Transverse colon (tissue), 4 donors: ENCODE data around the gene PRR7. TPM values are rescaled to one million over a fixed set of nuclear protein-coding genes. Genes with fewer than 3 reads are reported as not detected.

Source experiments
- DNase-seq: peaks from one replicate; pipeline ENCODE4 v3.0.0-alpha.2; 2019
- H3K27ac ChIP-seq, 4 donors: fragments of 200-600 bp; sonication (generic); 2 replicates each; pipeline ENCODE4 v1.5.1; 2016 to 2018; ENCODE audit warnings: inconsistent platforms in 4 of 4
- H3K27me3 ChIP-seq: fragments of 200-600 bp; sonication (generic); 2 replicates; pipeline ENCODE4 v1.5.1; 2017; ENCODE audit warnings: inconsistent platforms
- H3K36me3 ChIP-seq, 4 donors: fragments of 200-600 bp; sonication (generic); 2 replicates each; pipeline ENCODE4 v1.5.1; 2017 to 2019; ENCODE audit warnings: inconsistent platforms in 4 of 4
- H3K4me1 ChIP-seq, 4 donors: fragments of 200-600 bp; sonication (generic); 2 replicates each; pipeline ENCODE4 v1.5.1; 2017 to 2020; ENCODE audit warnings: inconsistent platforms in 4 of 4
- H3K4me3 ChIP-seq, 4 donors: fragments of 200-600 bp; sonication (generic); 1 replicate in 1 of 4; 2 replicates in 3 of 4; pipeline versions ENCODE4 v1.5.1 to v1.6.1; 2017 to 2019; ENCODE audit warnings: inconsistent platforms in 4 of 4
- H3K9me3 ChIP-seq, 2 donors: fragments of 200-600 bp; sonication (generic); 2 replicates each; pipeline ENCODE4 v1.5.1; 2017 to 2019; ENCODE audit warnings: inconsistent platforms in 2 of 2
- CTCF ChIP-seq, 5 experiments: fragments of 200-600 bp in 3 of 5; fragments of 450-650 bp in 2 of 5; sonication (generic) in 3 of 5; IDR thresholded peaks; 1 replicate in 2 of 5; 2 replicates in 3 of 5; pipeline ENCODE4 v1.5.1; 2016 to 2017; ENCODE audit warnings: antibody characterized with exemption in 5 of 5, inconsistent platforms in 3 of 5, mild to moderate bottlenecking in 2 of 5, moderate library complexity in 1 of 5
- EP300 ChIP-seq: sonication (generic); formaldehyde crosslinking; IDR thresholded peaks from one replicate; pipeline ENCODE4 v1.6.1; 2017; ENCODE audit warnings: antibody characterized with exemption, low read depth
- POLR2A ChIP-seq: fragments of 450-650 bp; IDR thresholded peaks from one replicate; pipeline ENCODE4 v1.6.1; 2016; ENCODE audit warnings: antibody characterized with exemption, mild to moderate bottlenecking, moderate library complexity
- POLR2AphosphoS5 ChIP-seq, 3 donors: sonication (generic); formaldehyde crosslinking; IDR thresholded peaks; one replicate each; pipeline ENCODE4 v1.6.1; 2016; ENCODE audit warnings: antibody characterized with exemption in 3 of 3
- WGBS, 2 donors: methylation state at CpG; one replicate each; pipeline ENCODE4 v1.1.5; 2018; ENCODE audit warnings: low coverage in 1 of 2; 5-methylcytosine and 5-hydroxymethylcytosine counted together
- in situ Hi-C, 4 donors: fragments of 200-750 bp; cut with MboI; loops; one replicate each; pipeline versions ENCODE4 v1.15.0 to v1.15.1; 2017; ENCODE audit warnings: low sequenced_read_pairs in 3 of 4, low pct_ligation_motif_present in 1 of 4, low pct_unique_long_range_greater_than_20kb in 1 of 4
- intact Hi-C: fragments of 100-400 bp; cut with DNase I; formaldehyde crosslinking; loops from one replicate; pipeline ENCODE4 v1.15.1; 2023; ENCODE audit warnings: low total_unique reads
- total RNA-seq, 4 donors: library from RNA; depleted of rRNA; stranded (reverse); fragments of >200 nt; gene quantifications; one replicate each; pipeline ENCODE4 v1.1.0, GENCODE V29; 2016

PRR7 gene
- total RNA-seq = 1 to 10 TPM in 3 of 4 donors, not detected in 1; 2.1 to 5.0 (median 2.5) TPM

GRCh38 chr5:177446200-177447065, at the start of gene PRR7:
TSS of gene PRR7 (plus strand) at chr5:177446814. CDS start at chr5:177455068, 8,254 bp downstream.
- Histone ChIP-seq H3K27me3 (peaks cover 23% of the 10 kb centered on the region), H3K9me3 (no peaks in the 10 kb centered on the region), H3K27ac (peak within 1 kb of the TSS in 3 of 4 donors; percentile 51 to 56 (median 53)), H3K36me3 (peaks cover 0 to 3% (median under 1%) of the 10 kb centered on the region in 4 donors), H3K4me3 (peak within 1 kb of the TSS; percentile 35 to 56 (median 48)), H3K4me1 (peaks cover 18 to 22% (median 20%) of the 10 kb centered on the region in 4 donors)
- TF ChIP-seq POLR2AphosphoS5 (IDR thresholded peaks at IDR 0.05) (peak in 2 of 3 donors; percentile 27 to 54), EP300 (no peak), POLR2A (peak; percentile 40), CTCF (IDR thresholded peaks at IDR 0.05) (no peak)
- intact Hi-C loops = loop anchor here (2.0 kb wide), 1 partner anchor 44 kb away; no protein-coding TSS in a partner anchor
- DNase-seq = peak; percentile 67
- in situ Hi-C loops = loop anchor here in 2 of 4 donors (5.0 to 10.0 kb wide), 2 partner anchors 52 to 54 kb away; no protein-coding TSS in a partner anchor
- 1% methylated on average over 57 of the region's 89 CpGs; no CpG with 5 or more reads in 1 of the 2 donors for WGBS, 2 donors

- no peaks in the 10 kb centered on the region for H3K36me3 ChIP-seq
- intact Hi-C loops = no loop called here
- DNase-seq = no peak
- peaks cover 5 to 22% (median 22%) of the 10 kb centered on the region in 4 donors for H3K4me1 ChIP-seq
- H3K4me3 ChIP-seq = no peak overlapping the region
- no peak for TF ChIP-seq EP300
- TF ChIP-seq POLR2A = no peak
- H3K27me3 ChIP-seq = peaks cover 38% of the 10 kb centered on the region
- WGBS, 2 donors = 80 to 85% methylated on average over 1 to 16 of the region's 16 CpGs
- H3K27ac ChIP-seq = no peak overlapping the region
- in situ Hi-C loops = loop anchor here in 3 of 4 donors (10.0 to 25.0 kb wide), 3 partner anchors 47 to 114 kb away; partner anchors contain the start of genes DOK3 (in 2 of the 3), DDX41 (in 1 of the 3) and PRR7 (in 1 of the 3)
- H3K9me3 ChIP-seq = no peaks in the 10 kb centered on the region
Observed at GRCh38 chr5:177397875-177398390, 48.7 kb upstream of the PRR7 start.

- Histone ChIP-seq H3K27me3 (peaks cover 48% of the 10 kb centered on the region), H3K4me3 (no peak within 1 kb of the TSS), H3K4me1 (peaks cover 20 to 45% (median 42%) of the 10 kb centered on the region in 4 donors), H3K27ac (peak within 1 kb of the TSS in 3 of 4 donors; percentile 21 to 55 (median 40)), H3K9me3 (no peaks in the 10 kb centered on the region), H3K36me3 (no peaks in the 10 kb centered on the region)
- intact Hi-C loops (no loop called here), in situ Hi-C loops (loop anchor here in 3 of 4 donors (10.0 to 25.0 kb wide), 3 partner anchors 45 to 112 kb away; partner anchors contain the start of genes DOK3 (in 2 of the 3), DDX41 (in 1 of the 3) and PRR7 (in 1 of the 3))
- 49% methylated on average over 72 of the region's 92 CpGs; no CpG with 5 or more reads in 1 of the 2 donors for WGBS, 2 donors
- TF ChIP-seq EP300 (no peak), POLR2A (no peak), POLR2AphosphoS5 (IDR thresholded peaks at IDR 0.05) (no peak), CTCF (IDR thresholded peaks at IDR 0.05) (no peak)
- peak; percentile 78 for DNase-seq
Observed at GRCh38 chr5:177399997-177400868, 46.4 kb upstream of the PRR7 start, which contains the start of gene PFN3. TSS of gene PFN3 (minus strand) at chr5:177400661. CDS start at chr5:177400576, 85 bp downstream.
